Liver (tissue), 3 donors: ENCODE data around the gene TXN.

Experiments
- HNF4G ChIP-seq: IDR thresholded peaks from 2 replicates; pipeline ENCODE4 v1.6.1; 2016; ENCODE audit warnings: antibody characterized with exemption
- RAD21 ChIP-seq, 2 donors: IDR thresholded peaks; 2 replicates each; pipeline ENCODE4 v1.6.1; 2016; ENCODE audit warnings: antibody characterized with exemption in 2 of 2, mild to moderate bottlenecking in 2 of 2
- TAF1 ChIP-seq: conservative IDR thresholded peaks from 2 replicates; pipeline ENCODE4 v1.6.1; 2016; ENCODE audit warnings: antibody characterized with exemption, mild to moderate bottlenecking
- YY1 ChIP-seq: IDR thresholded peaks from 2 replicates; pipeline ENCODE4 v1.6.1; 2016; ENCODE audit warnings: antibody characterized with exemption, mild to moderate bottlenecking
- TF ChIP-seq, protein P1 (sequence below): IDR thresholded peaks from 2 replicates; pipeline ENCODE4 v1.6.1; 2016; ENCODE audit warnings: antibody characterized with exemption
- TF ChIP-seq, protein P2 (sequence below): fragments of 150-350 bp; IDR thresholded peaks from 2 replicates; pipeline ENCODE4 v1.5.1; 2017; ENCODE audit warnings: improper control_type of control experiment, low read depth, low read length; ENCODE audit not compliant: missing input control
- donor health status: healthy.
- donor health status: healthy.

DNA sequence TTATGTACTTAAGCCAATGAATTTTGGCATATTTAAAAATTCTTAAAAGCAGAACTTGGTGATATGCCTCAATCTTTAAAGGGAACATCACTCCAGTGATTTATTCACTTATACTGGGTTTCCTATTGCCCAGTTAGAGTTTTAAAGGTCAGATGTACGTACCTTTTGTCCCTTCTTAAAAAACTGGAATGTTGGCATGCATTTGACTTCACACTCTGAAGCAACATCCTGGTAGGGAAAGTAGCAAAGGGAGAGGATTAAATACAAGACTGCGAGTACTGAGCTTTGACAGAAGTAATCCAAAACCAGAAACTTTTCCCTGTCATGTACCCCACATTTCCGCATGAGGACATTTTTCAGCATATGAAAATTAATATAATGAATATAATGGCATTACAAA, 11.7 kb downstream of the TXN start:
- TF ChIP-seq TAF1: no peak
- TF ChIP-seq HNF4G: no peak
- TF ChIP-seq, protein P1, sequence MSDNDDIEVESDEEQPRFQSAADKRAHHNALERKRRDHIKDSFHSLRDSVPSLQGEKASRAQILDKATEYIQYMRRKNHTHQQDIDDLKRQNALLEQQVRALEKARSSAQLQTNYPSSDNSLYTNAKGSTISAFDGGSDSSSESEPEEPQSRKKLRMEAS: no peak
- TF ChIP-seq, protein P2, sequence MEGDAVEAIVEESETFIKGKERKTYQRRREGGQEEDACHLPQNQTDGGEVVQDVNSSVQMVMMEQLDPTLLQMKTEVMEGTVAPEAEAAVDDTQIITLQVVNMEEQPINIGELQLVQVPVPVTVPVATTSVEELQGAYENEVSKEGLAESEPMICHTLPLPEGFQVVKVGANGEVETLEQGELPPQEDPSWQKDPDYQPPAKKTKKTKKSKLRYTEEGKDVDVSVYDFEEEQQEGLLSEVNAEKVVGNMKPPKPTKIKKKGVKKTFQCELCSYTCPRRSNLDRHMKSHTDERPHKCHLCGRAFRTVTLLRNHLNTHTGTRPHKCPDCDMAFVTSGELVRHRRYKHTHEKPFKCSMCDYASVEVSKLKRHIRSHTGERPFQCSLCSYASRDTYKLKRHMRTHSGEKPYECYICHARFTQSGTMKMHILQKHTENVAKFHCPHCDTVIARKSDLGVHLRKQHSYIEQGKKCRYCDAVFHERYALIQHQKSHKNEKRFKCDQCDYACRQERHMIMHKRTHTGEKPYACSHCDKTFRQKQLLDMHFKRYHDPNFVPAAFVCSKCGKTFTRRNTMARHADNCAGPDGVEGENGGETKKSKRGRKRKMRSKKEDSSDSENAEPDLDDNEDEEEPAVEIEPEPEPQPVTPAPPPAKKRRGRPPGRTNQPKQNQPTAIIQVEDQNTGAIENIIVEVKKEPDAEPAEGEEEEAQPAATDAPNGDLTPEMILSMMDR: no peak
- TF ChIP-seq RAD21 (IDR thresholded peaks at IDR 0.05): no peak
- no peak for TF ChIP-seq YY1
